ENCODE results near the gene ACTR3C. TPM values are rescaled to one million over a fixed set of nuclear protein-coding genes. Genes with fewer than 3 reads are reported as not detected.

ACTR3C gene
- total and polyA plus RNA-seq, 2 of the 13 experiments (the other 11 are each of a cell fraction or from before 2014, with no cell fraction given), result 3.8 to 7.5 TPM

DNA sequence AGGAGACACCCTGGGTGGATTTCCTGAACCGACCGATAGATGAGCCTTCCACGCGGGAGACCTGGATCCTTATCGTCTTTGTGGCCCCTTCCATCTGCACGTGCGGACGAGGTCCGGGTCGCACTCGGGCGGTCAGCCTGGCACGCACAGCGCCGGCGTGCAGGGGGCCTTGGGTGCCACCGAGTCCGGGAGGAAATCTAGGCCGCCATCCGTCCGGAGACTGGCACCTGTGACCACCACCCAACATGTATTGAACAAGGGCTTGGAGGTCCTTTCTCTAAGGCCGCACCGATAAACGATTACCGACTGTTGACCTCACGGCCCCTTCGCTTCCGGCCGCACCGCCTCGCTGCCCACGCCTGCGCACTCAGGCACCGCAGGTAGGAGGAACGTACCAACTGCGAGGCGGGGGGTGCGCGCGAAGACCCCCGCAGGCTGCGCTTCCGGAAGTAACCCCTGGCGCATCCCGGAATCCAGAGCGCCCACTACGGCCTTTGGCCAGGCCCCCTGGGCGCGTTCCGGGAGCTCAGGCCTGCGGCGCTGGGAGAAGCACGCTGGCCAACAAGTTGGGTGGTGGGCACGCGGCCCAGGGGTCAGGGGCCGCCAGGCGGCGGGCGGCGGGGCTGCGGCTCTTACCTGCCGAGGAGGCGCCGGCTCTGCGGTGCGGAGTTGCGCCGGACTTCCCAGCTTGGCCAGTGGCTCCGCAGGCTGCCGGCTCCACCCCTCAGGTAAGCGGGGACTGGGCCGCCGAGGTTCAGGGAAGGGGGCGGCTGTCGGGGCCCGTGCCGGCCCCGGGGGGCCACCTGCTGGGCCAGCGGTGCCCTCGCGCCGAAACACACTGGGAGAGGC, at the start of gene ACTR3C, which contains the start of gene LRRC61 (continued):
- TF ChIP-seq MED8 (CRISPR knock-in tag; IDR thresholded peaks at IDR 0.05; ENCODE audit: insufficient replicate concordance) (peak; percentile 74), NFE2L1 (CRISPR knock-in tag; IDR thresholded peaks at IDR 0.05; ENCODE audit: borderline replicate concordance) (peak; percentile 88; the same call in 1 of the 2 replicates), MTF1 (CRISPR knock-in tag; IDR thresholded peaks at IDR 0.05) (peak; percentile 62; the same call in 1 of the 2 replicates), NCOA2 (CRISPR knock-in tag; IDR thresholded peaks at IDR 0.05) (peak; percentile 38; the same call in 1 of the 2 replicates), ZNF674 (CRISPR knock-in tag; IDR thresholded peaks at IDR 0.05; ENCODE audit: low read depth) (0 out of 2 replicates have a peak, but pooled peaks have one; percentile 43), MYNN (CRISPR knock-in tag; IDR thresholded peaks at IDR 0.05; ENCODE audit: low read depth) (0 out of 2 replicates have a peak, but pooled peaks have one; percentile 58), ZNF335 (CRISPR knock-in tag; IDR thresholded peaks at IDR 0.05) (no peak), NCOA1 (CRISPR knock-in tag; IDR thresholded peaks at IDR 0.05) (peak; percentile 66), GFI1 (CRISPR knock-in tag; IDR thresholded peaks at IDR 0.05; ENCODE audit: borderline replicate concordance) (peak; percentile 93), ZNF253 (CRISPR knock-in tag; IDR thresholded peaks at IDR 0.05; ENCODE audit: borderline replicate concordance) (peak; percentile 81; the same call in 1 of the 2 replicates), RBM22 (optimal IDR thresholded peaks at IDR 0.05; ENCODE audit: low read length) (no peak), ZNF234 (CRISPR knock-in tag; conservative IDR thresholded peaks at IDR 0.05) (peak; percentile 72; the same call in 1 of the 2 replicates), ZNF33A (CRISPR knock-in tag; IDR thresholded peaks at IDR 0.05; ENCODE audit: borderline replicate concordance) (peak; percentile 92), PHF20 (CRISPR knock-in tag; IDR thresholded peaks at IDR 0.05) (peak; percentile 73), YEATS4 (CRISPR knock-in tag; IDR thresholded peaks at IDR 0.05; ENCODE audit: borderline replicate concordance) (peak; percentile 97; the same call in 1 of the 2 replicates), ATF7-NPFF (CRISPR knock-in tag; IDR thresholded peaks at IDR 0.05; ENCODE audit: low read depth) (peak; percentile 93), FOXJ3 (CRISPR knock-in tag; IDR thresholded peaks at IDR 0.05; ENCODE audit: borderline replicate concordance) (no peak; the same call in 1 of the 2 replicates), ZNF414 (CRISPR knock-in tag; IDR thresholded peaks at IDR 0.05) (peak; percentile 96), CCDC6 (CRISPR knock-in tag; IDR thresholded peaks at IDR 0.05) (peak; percentile 98), DNMT1 (CRISPR knock-in tag; IDR thresholded peaks at IDR 0.05) (peak; percentile 54; the same call in 1 of the 2 replicates), RFXANK (CRISPR knock-in tag; IDR thresholded peaks at IDR 0.05) (no peak; the same call in 1 of the 2 replicates), PCBP1 (IDR thresholded peaks at IDR 0.05; ENCODE audit: borderline replicate concordance, low read depth, low read length) (peak; percentile 94), ZBTB3 (CRISPR knock-in tag; IDR thresholded peaks at IDR 0.05; ENCODE audit: borderline replicate concordance, low read depth) (no peak), MLLT10 (CRISPR knock-in tag; IDR thresholded peaks at IDR 0.05) (no peak)
- TF ChIP-seq, protein P1, sequence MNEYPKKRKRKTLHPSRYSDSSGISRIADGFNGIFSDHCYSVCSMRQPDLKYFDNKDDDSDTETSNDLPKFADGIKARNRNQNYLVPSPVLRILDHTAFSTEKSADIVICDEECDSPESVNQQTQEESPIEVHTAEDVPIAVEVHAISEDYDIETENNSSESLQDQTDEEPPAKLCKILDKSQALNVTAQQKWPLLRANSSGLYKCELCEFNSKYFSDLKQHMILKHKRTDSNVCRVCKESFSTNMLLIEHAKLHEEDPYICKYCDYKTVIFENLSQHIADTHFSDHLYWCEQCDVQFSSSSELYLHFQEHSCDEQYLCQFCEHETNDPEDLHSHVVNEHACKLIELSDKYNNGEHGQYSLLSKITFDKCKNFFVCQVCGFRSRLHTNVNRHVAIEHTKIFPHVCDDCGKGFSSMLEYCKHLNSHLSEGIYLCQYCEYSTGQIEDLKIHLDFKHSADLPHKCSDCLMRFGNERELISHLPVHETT (CRISPR knock-in tag; conservative IDR thresholded peaks at IDR 0.05), result peak; percentile 95
- TF ChIP-seq, protein P2, sequence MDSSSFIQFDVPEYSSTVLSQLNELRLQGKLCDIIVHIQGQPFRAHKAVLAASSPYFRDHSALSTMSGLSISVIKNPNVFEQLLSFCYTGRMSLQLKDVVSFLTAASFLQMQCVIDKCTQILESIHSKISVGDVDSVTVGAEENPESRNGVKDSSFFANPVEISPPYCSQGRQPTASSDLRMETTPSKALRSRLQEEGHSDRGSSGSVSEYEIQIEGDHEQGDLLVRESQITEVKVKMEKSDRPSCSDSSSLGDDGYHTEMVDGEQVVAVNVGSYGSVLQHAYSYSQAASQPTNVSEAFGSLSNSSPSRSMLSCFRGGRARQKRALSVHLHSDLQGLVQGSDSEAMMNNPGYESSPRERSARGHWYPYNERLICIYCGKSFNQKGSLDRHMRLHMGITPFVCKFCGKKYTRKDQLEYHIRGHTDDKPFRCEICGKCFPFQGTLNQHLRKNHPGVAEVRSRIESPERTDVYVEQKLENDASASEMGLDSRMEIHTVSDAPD (CRISPR knock-in tag; IDR thresholded peaks at IDR 0.05), result no peak

All from HepG2 (cell line).